ENCODE measurements around the gene SRSF1.

GRCh38 chr17:58050966-58051365 lies 43.9 kb upstream of the SRSF1 start:
- TF ChIP-seq, protein P1, sequence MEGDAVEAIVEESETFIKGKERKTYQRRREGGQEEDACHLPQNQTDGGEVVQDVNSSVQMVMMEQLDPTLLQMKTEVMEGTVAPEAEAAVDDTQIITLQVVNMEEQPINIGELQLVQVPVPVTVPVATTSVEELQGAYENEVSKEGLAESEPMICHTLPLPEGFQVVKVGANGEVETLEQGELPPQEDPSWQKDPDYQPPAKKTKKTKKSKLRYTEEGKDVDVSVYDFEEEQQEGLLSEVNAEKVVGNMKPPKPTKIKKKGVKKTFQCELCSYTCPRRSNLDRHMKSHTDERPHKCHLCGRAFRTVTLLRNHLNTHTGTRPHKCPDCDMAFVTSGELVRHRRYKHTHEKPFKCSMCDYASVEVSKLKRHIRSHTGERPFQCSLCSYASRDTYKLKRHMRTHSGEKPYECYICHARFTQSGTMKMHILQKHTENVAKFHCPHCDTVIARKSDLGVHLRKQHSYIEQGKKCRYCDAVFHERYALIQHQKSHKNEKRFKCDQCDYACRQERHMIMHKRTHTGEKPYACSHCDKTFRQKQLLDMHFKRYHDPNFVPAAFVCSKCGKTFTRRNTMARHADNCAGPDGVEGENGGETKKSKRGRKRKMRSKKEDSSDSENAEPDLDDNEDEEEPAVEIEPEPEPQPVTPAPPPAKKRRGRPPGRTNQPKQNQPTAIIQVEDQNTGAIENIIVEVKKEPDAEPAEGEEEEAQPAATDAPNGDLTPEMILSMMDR (IDR thresholded peaks at IDR 0.05) = no peak
- TF ChIP-seq POLR2A (IDR thresholded peaks at IDR 0.05) = no peak
